Calu3 (cell line): ENCODE data around the gene CCT3. TPM values are rescaled to one million over a fixed set of nuclear protein-coding genes. Genes with fewer than 3 reads are reported as not detected.

ENCODE experiments used
- BruUV-seq: library from RNA; stranded (reverse); fragments of 400-500 nt; replicated peaks from 2 replicates; lab custom pipeline; 2021; lab: Mats Ljungman, UMichigan
- CTCF ChIA-PET: fragments of 300-600 bp; sonication (Branson Sonifier 250); formaldehyde crosslinking; loops from one replicate; lab custom pipeline; 2022; ENCODE audit warnings: antibody characterized with exemption; lab: Charles Lee
- DNase-seq: peaks from one replicate; pipeline ENCODE4 v3.0.0; 2022
- H3K27ac Mint-ChIP-seq: one replicate; pipeline ENCODE4 v1.8.0; 2022; ENCODE audit warnings: mixed read lengths; ENCODE audit not compliant: unreplicated experiment
- H3K27me3 Mint-ChIP-seq: one replicate; pipeline ENCODE4 v1.8.0; 2022; ENCODE audit warnings: mixed read lengths; ENCODE audit not compliant: unreplicated experiment
- H3K36me3 Mint-ChIP-seq: one replicate; pipeline ENCODE4 v1.8.0; 2022; ENCODE audit warnings: mild to moderate bottlenecking, moderate library complexity, mixed read lengths; ENCODE audit not compliant: insufficient read depth, unreplicated experiment
- H3K4me1 Mint-ChIP-seq: one replicate; pipeline ENCODE4 v1.8.0; 2022; ENCODE audit warnings: mild to moderate bottlenecking, low read depth, mixed read lengths; ENCODE audit not compliant: unreplicated experiment
- H3K4me3 Mint-ChIP-seq: one replicate; pipeline ENCODE4 v1.8.0; 2022; ENCODE audit warnings: mild to moderate bottlenecking, low read depth, moderate library complexity, mixed read lengths; ENCODE audit not compliant: unreplicated experiment
- H3K9me3 Mint-ChIP-seq: one replicate; pipeline ENCODE4 v1.8.0; 2022; ENCODE audit warnings: low read depth, mixed read lengths; ENCODE audit not compliant: unreplicated experiment
- CTCF ChIP-seq: fragments of 200-600 bp; IDR thresholded peaks from one replicate; pipeline ENCODE4 v1.8.0; 2022; ENCODE audit warnings: antibody characterized with exemption; ENCODE audit not compliant: unreplicated experiment
- intact Hi-C: fragments of 100-400 bp; cut with micrococcal nuclease; formaldehyde crosslinking; loops from one replicate; pipeline ENCODE4 v1.10.0; 2022; ENCODE audit not compliant: unreplicated experiment
- total RNA-seq: library from RNA; stranded (reverse); gene quantifications from 2 replicates; pipeline ENCODE4 v1.2.3, GENCODE V29; 2022

CCT3 gene
- total RNA-seq, 1 experiment from 2014 or later: 598 TPM

GRCh38 chr1:156295391-156295947 is 42.6 kb downstream of the CCT3 start, which contains the start of gene GLMP:
TSS of gene GLMP (minus strand) at chr1:156295679. CDS start at chr1:156295645, 34 bp downstream.
- BruUV-seq: no TSS peak

GRCh38 chr1:156293895-156294294 is 44.2 kb downstream of the CCT3 start:
- H3K4me3 Mint-ChIP-seq: no peak overlapping the region
- TF ChIP-seq CTCF: no peak
- DNase-seq: no peak
- BruUV-seq: no TSS peak
- H3K4me1 Mint-ChIP-seq: peaks cover 35% of the 10 kb centered on the region
- H3K27me3 Mint-ChIP-seq: no peaks in the 10 kb centered on the region
- no peak overlapping the region for H3K27ac Mint-ChIP-seq
- no peaks in the 10 kb centered on the region for H3K9me3 Mint-ChIP-seq
- CTCF ChIA-PET: no interaction called here
- intact Hi-C loops: no loop called here
- H3K36me3 Mint-ChIP-seq: peaks cover 25% of the 10 kb centered on the region

More at GRCh38 chr1:156295391-156295947, 42.6 kb downstream of the CCT3 start, which contains the start of gene GLMP:
- Mint-ChIP-seq H3K27ac (peak within 1 kb of the TSS; percentile 80), H3K27me3 (no peaks in the 10 kb centered on the region), H3K36me3 (peaks cover 27% of the 10 kb centered on the region), H3K4me3 (peak within 1 kb of the TSS; percentile 74), H3K4me1 (peaks cover 35% of the 10 kb centered on the region), H3K9me3 (no peaks in the 10 kb centered on the region)
- no peak for TF ChIP-seq CTCF
- CTCF ChIA-PET: interaction anchor here (0.6 to 1.9 kb wide), 2 partner anchors 13 to 208 kb away, joined by 5 to 6 read pairs; partner anchors contain the start of gene SMG5
- intact Hi-C loops: no loop called here
- peak; percentile 60 for DNase-seq

GRCh38 chr1:156293098-156293434 is 45.0 kb downstream of the CCT3 start:
- TF ChIP-seq CTCF: no peak
- Mint-ChIP-seq H3K4me1 (peaks cover 35% of the 10 kb centered on the region), H3K9me3 (no peaks in the 10 kb centered on the region), H3K27me3 (no peaks in the 10 kb centered on the region), H3K27ac (no peak overlapping the region), H3K4me3 (no peak overlapping the region), H3K36me3 (peaks cover 31% of the 10 kb centered on the region)
- no TSS peak for BruUV-seq
- intact Hi-C loops: no loop called here
- CTCF ChIA-PET: no interaction called here
- DNase-seq: no peak

GRCh38 chr1:156291226-156292061 is 46.6 kb downstream of the CCT3 start:
- no TSS peak for BruUV-seq
- H3K27ac Mint-ChIP-seq: peak overlapping the region; percentile 68
- CTCF ChIA-PET: interaction anchor here (0.5 to 1.0 kb wide), 4 partner anchors 9 to 283 kb away, joined by 3 to 6 read pairs (median 3); partner anchors contain the start of gene SMG5
- no peaks in the 10 kb centered on the region for H3K9me3 Mint-ChIP-seq
- peaks cover 35% of the 10 kb centered on the region for H3K4me1 Mint-ChIP-seq
- no peak for TF ChIP-seq CTCF
- DNase-seq: peak; percentile 92
- peaks cover 31% of the 10 kb centered on the region for H3K36me3 Mint-ChIP-seq
- H3K27me3 Mint-ChIP-seq: no peaks in the 10 kb centered on the region
- peak overlapping the region; percentile 76 for H3K4me3 Mint-ChIP-seq
- intact Hi-C loops: no loop called here
